ENCODE measurements around the gene PPP1R12C. TPM values are rescaled to one million over a fixed set of nuclear protein-coding genes. Genes with fewer than 3 reads are reported as not detected.
"Not testable (repeated sequence)": the region's sequence is repeated elsewhere in the genome, so short reads cannot be mapped to it uniquely, and the experiment has no call there.

Gene PPP1R12C
- total RNA-seq, 1 donor from 2014 or later: 228 TPM

DNA sequence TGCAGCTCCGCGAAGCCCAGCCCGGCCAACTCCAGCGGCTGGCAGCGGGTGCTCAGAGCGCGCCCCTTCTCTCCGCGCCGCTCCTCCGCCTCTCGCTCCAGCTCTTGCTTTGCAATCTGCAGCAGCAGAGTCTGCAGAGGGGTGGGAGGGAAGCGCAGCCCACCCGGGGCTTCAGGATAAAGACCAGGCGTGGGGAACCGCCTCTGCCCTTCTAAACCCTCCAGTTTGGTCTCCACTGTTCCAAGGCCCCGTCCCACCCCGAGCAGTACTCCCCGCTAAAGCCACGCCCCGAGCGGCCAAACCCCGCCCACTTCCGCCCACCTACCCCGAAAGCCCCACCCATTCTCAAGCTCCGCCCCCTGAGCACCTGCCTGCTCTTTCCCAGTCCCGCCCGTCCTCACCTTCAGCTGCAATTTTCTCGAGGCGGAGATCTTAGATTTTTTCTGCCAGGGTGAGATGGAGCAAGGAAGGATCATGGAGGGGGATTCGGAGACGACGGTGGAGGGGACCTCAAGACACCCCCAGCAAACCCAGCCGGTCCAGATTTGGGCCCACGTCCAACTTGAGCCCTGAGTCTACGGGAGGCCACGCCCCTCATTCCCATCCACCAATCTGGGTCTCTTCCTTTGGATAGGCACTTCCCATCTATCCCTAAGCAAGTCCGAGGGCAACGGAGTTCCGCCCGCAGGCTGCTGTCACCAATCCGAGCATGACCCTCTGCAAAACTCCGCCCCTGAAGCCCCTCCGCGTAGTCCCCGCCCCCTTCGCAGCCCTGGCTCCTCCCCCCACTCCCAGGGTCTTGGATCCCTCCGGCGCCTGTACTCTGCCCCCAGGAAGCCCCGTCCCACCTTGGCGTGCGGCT lies 39.0 kb upstream of the PPP1R12C start:
- peak overlapping the region; percentile 95 for H3K27ac ChIP-seq (replicated peaks)
- intact Hi-C loops (cut with micrococcal nuclease): no loop called here

DNA sequence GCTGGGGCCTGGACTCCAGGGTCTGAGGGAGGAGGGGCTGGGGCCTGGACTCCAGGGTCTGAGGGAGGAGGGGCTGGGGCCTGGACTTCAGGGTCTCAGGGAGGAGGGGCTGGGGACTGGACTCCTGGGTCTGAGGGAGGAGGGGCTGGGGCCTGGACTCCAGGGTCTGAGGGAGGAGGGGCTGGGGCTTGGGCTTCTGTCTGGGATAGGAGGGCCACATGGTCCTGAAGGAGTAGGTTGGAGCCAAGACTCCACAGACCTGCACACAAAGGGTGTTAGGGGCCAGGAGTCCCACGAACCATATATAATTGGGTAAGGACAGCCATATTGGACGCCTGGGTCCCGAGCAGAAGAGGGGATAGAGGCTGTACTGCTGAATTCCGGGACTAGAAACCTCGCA lies 38.3 kb upstream of the PPP1R12C start:
- peak overlapping the region; percentile 95 for H3K27ac ChIP-seq (replicated peaks)
- DNase-seq; intact Hi-C loops (cut with micrococcal nuclease); H3K9me3 ChIP-seq (replicated peaks): not testable (repeated sequence)
- H3K4me1 ChIP-seq: peaks cover 73% of the 10 kb centered on the region
- H3K4me3 ChIP-seq: peak overlapping the region; percentile 77
- peaks cover 32% of the 10 kb centered on the region for H3K36me3 ChIP-seq
- peaks cover 37% of the 10 kb centered on the region for H3K27me3 ChIP-seq (ENCODE audit: low read depth)

More for the DNA sequence above, 39.0 kb upstream of the PPP1R12C start:
- Histone ChIP-seq H3K27me3 (ENCODE audit: low read depth) (peaks cover 43% of the 10 kb centered on the region), H3K4me1 (peaks cover 69% of the 10 kb centered on the region), H3K36me3 (peaks cover 32% of the 10 kb centered on the region), H3K9me3 (replicated peaks) (no peaks in the 10 kb centered on the region), H3K4me3 (peak overlapping the region; percentile 77)
- TF ChIP-seq, protein P1, sequence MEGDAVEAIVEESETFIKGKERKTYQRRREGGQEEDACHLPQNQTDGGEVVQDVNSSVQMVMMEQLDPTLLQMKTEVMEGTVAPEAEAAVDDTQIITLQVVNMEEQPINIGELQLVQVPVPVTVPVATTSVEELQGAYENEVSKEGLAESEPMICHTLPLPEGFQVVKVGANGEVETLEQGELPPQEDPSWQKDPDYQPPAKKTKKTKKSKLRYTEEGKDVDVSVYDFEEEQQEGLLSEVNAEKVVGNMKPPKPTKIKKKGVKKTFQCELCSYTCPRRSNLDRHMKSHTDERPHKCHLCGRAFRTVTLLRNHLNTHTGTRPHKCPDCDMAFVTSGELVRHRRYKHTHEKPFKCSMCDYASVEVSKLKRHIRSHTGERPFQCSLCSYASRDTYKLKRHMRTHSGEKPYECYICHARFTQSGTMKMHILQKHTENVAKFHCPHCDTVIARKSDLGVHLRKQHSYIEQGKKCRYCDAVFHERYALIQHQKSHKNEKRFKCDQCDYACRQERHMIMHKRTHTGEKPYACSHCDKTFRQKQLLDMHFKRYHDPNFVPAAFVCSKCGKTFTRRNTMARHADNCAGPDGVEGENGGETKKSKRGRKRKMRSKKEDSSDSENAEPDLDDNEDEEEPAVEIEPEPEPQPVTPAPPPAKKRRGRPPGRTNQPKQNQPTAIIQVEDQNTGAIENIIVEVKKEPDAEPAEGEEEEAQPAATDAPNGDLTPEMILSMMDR (IDR thresholded peaks at IDR 0.05; ENCODE audit: borderline replicate concordance): no peak
- peak; percentile 63 for DNase-seq

DNA sequence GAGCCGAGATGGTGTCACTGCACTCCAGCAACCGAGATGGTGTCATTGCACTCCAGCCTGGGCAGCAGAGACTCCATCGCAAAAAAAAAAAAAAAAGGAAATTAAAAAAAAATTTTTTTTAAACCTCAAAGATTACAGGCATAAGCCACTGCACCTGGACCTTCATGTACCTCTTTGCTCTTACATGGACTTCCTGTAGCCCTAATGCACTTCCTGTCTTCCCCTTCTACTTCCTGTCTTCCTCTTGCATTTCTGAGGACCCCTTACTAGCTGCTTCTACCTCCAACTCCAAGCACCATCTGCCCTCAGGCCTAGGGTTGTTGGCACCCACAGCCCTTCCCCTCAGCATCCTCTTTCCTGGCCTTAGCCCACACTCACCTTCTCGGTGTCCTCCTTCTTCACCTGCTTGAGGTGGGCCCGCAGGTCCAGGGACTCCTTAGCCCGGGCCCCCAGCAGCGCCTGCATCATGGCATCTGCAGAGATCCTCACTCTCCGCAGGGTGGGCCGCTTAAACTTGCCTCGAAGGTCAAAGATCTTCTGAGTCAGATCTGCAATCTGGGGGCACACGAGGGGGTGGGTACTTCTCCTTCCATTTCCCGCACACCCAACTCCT lies 36.3 kb upstream of the PPP1R12C start:
- Histone ChIP-seq H3K27ac (replicated peaks) (peak overlapping the region; percentile 30), H3K4me1 (peaks cover 55% of the 10 kb centered on the region), H3K36me3 (peaks cover 32% of the 10 kb centered on the region), H3K4me3 (peak overlapping the region; percentile 66), H3K9me3 (replicated peaks) (no peaks in the 10 kb centered on the region), H3K27me3 (ENCODE audit: low read depth) (peaks cover 46% of the 10 kb centered on the region)
- TF ChIP-seq, protein P1 (IDR thresholded peaks at IDR 0.05; ENCODE audit: borderline replicate concordance): no peak
- no peak for DNase-seq
- intact Hi-C loops (cut with micrococcal nuclease): no loop called here

DNA sequence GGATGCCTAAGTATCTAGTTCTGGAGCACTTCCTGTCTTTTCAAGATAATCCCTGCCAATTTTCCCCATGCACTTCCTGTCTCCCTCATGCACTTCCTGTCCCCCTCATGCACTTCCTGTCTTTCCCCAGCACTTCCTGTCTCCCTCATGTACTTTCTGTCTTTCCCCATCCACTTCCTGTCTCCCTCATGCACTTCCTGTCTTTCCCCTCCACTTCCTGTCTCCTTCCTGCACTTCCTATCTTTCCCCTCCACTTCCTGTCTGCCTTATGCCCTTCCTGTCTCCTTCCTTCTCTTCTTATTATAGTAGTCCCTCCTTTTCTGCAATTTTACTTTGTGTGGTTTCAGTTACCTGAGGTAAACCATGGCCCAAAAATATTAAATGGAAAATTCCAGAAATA lies 34.6 kb upstream of the PPP1R12C start:
- Histone ChIP-seq H3K9me3 (replicated peaks) (no peaks in the 10 kb centered on the region), H3K36me3 (peaks cover 29% of the 10 kb centered on the region), H3K4me1 (peaks cover 45% of the 10 kb centered on the region), H3K27ac (replicated peaks) (peak overlapping the region; percentile 83), H3K27me3 (ENCODE audit: low read depth) (peaks cover 51% of the 10 kb centered on the region), H3K4me3 (peak overlapping the region; percentile 66)
- no peak for DNase-seq
- TF ChIP-seq, protein P1 (IDR thresholded peaks at IDR 0.05; ENCODE audit: borderline replicate concordance): no peak
- intact Hi-C loops (cut with micrococcal nuclease): no loop called here

DNA sequence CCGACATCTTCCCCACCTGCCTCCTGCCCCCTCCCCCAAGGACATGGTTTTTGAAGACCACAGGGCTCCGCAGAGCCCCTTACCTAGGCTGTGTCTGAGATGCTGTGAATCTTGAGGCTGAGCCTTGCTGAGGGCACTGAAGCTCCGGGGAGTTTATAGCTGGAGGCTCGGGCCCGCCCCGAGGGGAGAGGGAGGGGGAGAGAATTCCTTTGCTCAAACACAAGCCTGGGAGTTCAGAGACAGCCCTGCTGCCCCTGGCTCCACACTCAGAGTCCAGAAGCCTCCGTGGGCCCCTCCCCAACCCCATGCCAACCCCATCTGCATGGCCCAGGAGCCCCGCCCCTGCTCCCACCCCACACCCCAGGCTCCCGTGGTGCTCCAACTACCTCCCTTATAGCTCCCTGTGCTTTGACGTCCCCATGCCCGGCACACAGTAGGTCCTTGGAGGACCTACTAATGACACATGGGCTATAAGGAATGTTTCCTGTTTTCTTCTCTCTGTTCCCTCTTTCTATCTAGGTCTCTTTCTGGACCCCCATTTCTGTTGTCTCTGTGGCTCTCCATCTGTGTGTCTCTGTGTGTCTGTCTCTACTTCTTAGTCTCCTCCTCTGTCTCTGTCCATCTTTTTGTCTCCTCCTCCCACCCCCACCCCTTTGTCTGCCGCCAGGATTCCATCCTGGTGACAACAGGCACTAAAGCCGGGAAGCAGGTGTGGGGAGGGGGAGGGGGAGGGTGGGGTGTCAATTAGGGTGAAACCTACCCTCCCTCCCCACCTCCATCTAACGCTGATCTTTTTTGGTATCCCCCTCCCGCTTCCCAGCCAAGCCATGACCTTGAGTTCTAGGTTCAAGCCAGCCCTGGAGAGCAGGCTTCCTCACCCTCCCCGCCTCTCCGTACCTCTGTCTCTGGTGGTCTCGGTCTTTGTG lies 31.9 kb upstream of the PPP1R12C start, which contains the start of gene TNNT1:
Gene TNNT1 (minus strand): TSS at position 129 of the 926 bp plus-strand sequence. CDS start 2,049 bp downstream, outside the sequence.
- H3K4me1 ChIP-seq: peaks cover 43% of the 10 kb centered on the region
- TF ChIP-seq, protein P1 (IDR thresholded peaks at IDR 0.05; ENCODE audit: borderline replicate concordance): no peak
- no peaks in the 10 kb centered on the region for H3K9me3 ChIP-seq (replicated peaks)
- no peak within 1 kb of the TSS for H3K4me3 ChIP-seq
- H3K36me3 ChIP-seq: peaks cover 24% of the 10 kb centered on the region
- intact Hi-C loops (cut with micrococcal nuclease): no loop called here
- DNase-seq: peak; percentile 36
- peak within 1 kb of the TSS; percentile 83 for H3K27ac ChIP-seq (replicated peaks)
- H3K27me3 ChIP-seq (ENCODE audit: low read depth): peaks cover 59% of the 10 kb centered on the region

All from left ventricle myocardium inferior (tissue), 1 donor.